Trophoblast cell (in vitro differentiated cells and primary cell): ENCODE results near the gene PDCD5.
"Not testable (repeated sequence)": the region's sequence is repeated elsewhere in the genome, so short reads cannot be mapped to it uniquely, and the experiment has no call there.

Source experiments
- DNase-seq, 2 donors: peaks; one replicate each; pipeline ENCODE4 v3.0.0-alpha.2; 2016
- H2AFZ ChIP-seq: 2 replicates; pipeline ENCODE4 v1.6.1; 2013; ENCODE audit warnings: low read length, moderate library complexity, mild to moderate bottlenecking; ENCODE audit not compliant: insufficient read depth, poor library complexity
- H2AK5ac ChIP-seq: 2 replicates; pipeline ENCODE4 v1.6.1; 2013; ENCODE audit warnings: mild to moderate bottlenecking, low read length
- H2BK120ac ChIP-seq: 2 replicates; pipeline ENCODE4 v1.6.1; 2013; ENCODE audit warnings: low read length, mild to moderate bottlenecking, moderate library complexity; ENCODE audit not compliant: insufficient read depth, poor library complexity
- H2BK12ac ChIP-seq: 2 replicates; pipeline ENCODE4 v1.6.1; 2013; ENCODE audit warnings: mild to moderate bottlenecking, low read length, moderate library complexity
- H2BK5ac ChIP-seq: 2 replicates; pipeline ENCODE4 v1.6.1; 2013; ENCODE audit warnings: low read length, low read depth, moderate library complexity, mild to moderate bottlenecking; ENCODE audit not compliant: poor library complexity
- H3K14ac ChIP-seq: 2 replicates; pipeline ENCODE4 v1.6.1; 2013; ENCODE audit warnings: mild to moderate bottlenecking, low read length
- H3K18ac ChIP-seq: 2 replicates; pipeline ENCODE4 v1.6.1; 2013; ENCODE audit warnings: mild to moderate bottlenecking, low read length
- H3K23ac ChIP-seq: 2 replicates; pipeline ENCODE4 v1.6.1; 2013; ENCODE audit warnings: low read length
- H3K27ac ChIP-seq: 2 replicates; pipeline ENCODE4 v1.5.1; 2013; ENCODE audit warnings: low read depth, mild to moderate bottlenecking, inconsistent platforms, low read length, moderate library complexity
- H3K27me3 ChIP-seq: 2 replicates; pipeline ENCODE4 v1.6.1; 2013; ENCODE audit warnings: inconsistent platforms, mild to moderate bottlenecking, low read length, moderate library complexity; ENCODE audit not compliant: insufficient read depth
- H3K36me3 ChIP-seq, 2 experiments: 1 replicate in 1 of 2; 2 replicates in 1 of 2; pipeline ENCODE4 v1.6.1; 2013; ENCODE audit warnings: low read length in 2 of 2, mild to moderate bottlenecking in 2 of 2, moderate library complexity in 1 of 2; ENCODE audit not compliant: insufficient read depth in 2 of 2, control insufficient read depth in 1 of 2
- H3K4ac ChIP-seq: 2 replicates; pipeline ENCODE4 v1.6.1; 2013; ENCODE audit warnings: low read depth, mild to moderate bottlenecking, low read length, moderate library complexity
- H3K4me1 ChIP-seq, 2 experiments: 1 replicate in 1 of 2; 2 replicates in 1 of 2; pipeline ENCODE4 v1.6.1; 2013; ENCODE audit warnings: low read length in 2 of 2, mild to moderate bottlenecking in 2 of 2, moderate library complexity in 1 of 2; ENCODE audit not compliant: insufficient read depth in 2 of 2, control insufficient read depth in 1 of 2
- H3K4me2 ChIP-seq: 2 replicates; pipeline ENCODE4 v1.6.1; 2013; ENCODE audit warnings: inconsistent platforms, mild to moderate bottlenecking, low read length, moderate library complexity
- H3K4me3 ChIP-seq: 2 replicates; pipeline ENCODE4 v1.5.1; 2013; ENCODE audit warnings: mild to moderate bottlenecking, low read depth, low read length, inconsistent platforms
- H3K79me1 ChIP-seq: one replicate; pipeline ENCODE4 v1.6.1; 2013; ENCODE audit warnings: low read length
- H3K79me2 ChIP-seq: 2 replicates; pipeline ENCODE4 v1.6.1; 2013; ENCODE audit warnings: low read length, mild to moderate bottlenecking; ENCODE audit not compliant: control insufficient read depth, insufficient read depth, poor library complexity
- H3K9ac ChIP-seq: 2 replicates; pipeline ENCODE4 v1.6.1; 2013; ENCODE audit warnings: mild to moderate bottlenecking, low read length
- H3K9me3 ChIP-seq: 2 replicates; pipeline ENCODE4 v1.6.1; 2013; ENCODE audit warnings: low read depth, mild to moderate bottlenecking, control low read depth, inconsistent platforms, low read length; ENCODE audit not compliant: insufficient read depth
- H4K12ac ChIP-seq: 2 replicates; pipeline ENCODE4 v1.6.1; 2013; ENCODE audit warnings: low read depth, mild to moderate bottlenecking, low read length, moderate library complexity
- H4K8ac ChIP-seq: 2 replicates; pipeline ENCODE4 v1.6.1; 2013; ENCODE audit warnings: low read depth, mild to moderate bottlenecking, low read length, moderate library complexity
- H4K91ac ChIP-seq: one replicate; pipeline ENCODE4 v1.6.1; 2013; ENCODE audit warnings: low read depth, mild to moderate bottlenecking, low read length, moderate library complexity
- WGBS: extraction: QIAGEN DNeasy Blood & Tissue Kit; methylation state at CpG from one replicate; pipeline ENCODE4 v1.1.7; 2013; ENCODE audit warnings: missing lambda C conversion rate; ENCODE audit not compliant: insufficient read length, insufficient coverage; ENCODE audit errors: extremely low coverage; 5-methylcytosine and 5-hydroxymethylcytosine counted together

PDCD5 gene

GRCh38 chr19:32580353-32580900 is 563 bp upstream of the PDCD5 start:
- H3K27me3 ChIP-seq: no peaks in the 10 kb centered on the region
- H3K18ac ChIP-seq: peak overlapping the region; percentile 22
- no CpG with 5 or more reads among the region's 22 CpGs for WGBS
- H3K4me2 ChIP-seq: peak overlapping the region; percentile 92
- no peak overlapping the region for H2AK5ac ChIP-seq
- no peak overlapping the region for H4K12ac ChIP-seq
- H3K27ac ChIP-seq: no peak overlapping the region
- peak overlapping the region; percentile 55 for H4K8ac ChIP-seq
- H3K23ac ChIP-seq: no peak overlapping the region
- H3K79me1 ChIP-seq: peaks cover 8% of the 10 kb centered on the region
- peak in 1 of 2 donors; percentile 44 for DNase-seq
- no peaks in the 10 kb centered on the region for H3K9me3 ChIP-seq
- peak overlapping the region; percentile 80 for H2AFZ ChIP-seq
- no peak overlapping the region for H3K14ac ChIP-seq
- peaks cover 6% of the 10 kb centered on the region for H3K79me2 ChIP-seq
- H3K36me3 ChIP-seq: peaks cover 5% of the 10 kb centered on the region in 2 experiments
- no peak overlapping the region for H4K91ac ChIP-seq
- no peak overlapping the region for H2BK12ac ChIP-seq
- peak overlapping the region; percentile 35 for H3K9ac ChIP-seq
- H3K4me3 ChIP-seq: peak overlapping the region; percentile 54
- no peak overlapping the region for H2BK5ac ChIP-seq
- no peak overlapping the region for H3K4ac ChIP-seq
- H3K4me1 ChIP-seq: no peaks in the 10 kb centered on the region
- no peak overlapping the region for H2BK120ac ChIP-seq

GRCh38 chr19:32581705-32582179 is 752 bp downstream of the PDCD5 start:
- H3K9me3 ChIP-seq: peaks cover 1% of the 10 kb centered on the region
- H3K27me3 ChIP-seq: no peaks in the 10 kb centered on the region
- H3K4me2 ChIP-seq: peak overlapping the region; percentile 92
- peak overlapping the region; percentile 90 for H3K9ac ChIP-seq
- no peaks in the 10 kb centered on the region for H3K4me1 ChIP-seq
- DNase-seq: peak; percentile 34 to 72
- peak overlapping the region; percentile 82 for H3K4me3 ChIP-seq
- peak overlapping the region; percentile 99 for H3K14ac ChIP-seq
- peak overlapping the region; percentile 92 for H4K91ac ChIP-seq
- H3K36me3 ChIP-seq: peaks cover 9 to 13% of the 10 kb centered on the region in 2 experiments
- H3K23ac ChIP-seq: no peak overlapping the region
- peak overlapping the region; percentile 80 for H2BK5ac ChIP-seq
- H2BK12ac ChIP-seq: no peak overlapping the region
- peak overlapping the region; percentile 99 for H4K8ac ChIP-seq
- peak overlapping the region; percentile 88 for H3K4ac ChIP-seq
- peaks cover 6% of the 10 kb centered on the region for H3K79me2 ChIP-seq
- H2AK5ac ChIP-seq: peak overlapping the region; percentile 96
- no CpG with 5 or more reads among the region's 27 CpGs for WGBS
- H3K79me1 ChIP-seq: peaks cover 8% of the 10 kb centered on the region
- H3K27ac ChIP-seq: no peak overlapping the region
- no peak overlapping the region for H4K12ac ChIP-seq
- peak overlapping the region; percentile 96 for H2BK120ac ChIP-seq
- H2AFZ ChIP-seq: peak overlapping the region; percentile 97
- H3K18ac ChIP-seq: peak overlapping the region; percentile 98

- not testable (repeated sequence) for H3K14ac ChIP-seq, H3K4me3 ChIP-seq
Observed at GRCh38 chr19:32587747-32588504, 6.9 kb downstream of the PDCD5 start.

DNA sequence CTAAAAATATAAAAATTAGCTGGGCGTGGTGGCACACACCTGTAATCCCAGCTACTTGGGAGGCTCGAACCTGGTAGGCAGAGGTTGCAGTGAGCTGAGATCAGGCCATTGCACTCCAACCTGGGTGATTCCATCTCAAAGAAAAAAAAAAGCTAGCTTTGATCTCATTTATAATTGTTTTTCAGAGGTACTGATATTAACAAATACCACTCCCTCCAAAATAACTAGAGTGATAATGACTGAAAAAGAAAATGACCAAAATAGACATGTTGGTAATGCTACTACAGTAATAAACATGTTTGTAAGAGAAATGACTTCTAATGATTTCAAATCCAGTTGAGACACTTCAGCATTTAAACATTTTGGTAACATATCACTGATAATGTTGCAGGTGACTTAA is 13.0 kb downstream of the PDCD5 start:
- Histone ChIP-seq H3K18ac (no peak overlapping the region), H3K23ac (no peak overlapping the region), H3K79me1 (no peaks in the 10 kb centered on the region), H3K27ac (no peak overlapping the region), H2AFZ (no peak overlapping the region), H3K9ac (no peak overlapping the region), H2BK12ac (no peak overlapping the region), H3K4me3 (no peak overlapping the region), H2BK120ac (no peak overlapping the region), H3K4ac (no peak overlapping the region), H3K14ac (no peak overlapping the region), H4K91ac (no peak overlapping the region), H4K8ac (no peak overlapping the region), H3K36me3 (peaks cover 29 to 35% of the 10 kb centered on the region in 2 experiments), H3K9me3 (no peaks in the 10 kb centered on the region), H2AK5ac (no peak overlapping the region), H3K4me1 (no peaks in the 10 kb centered on the region), H3K27me3 (no peaks in the 10 kb centered on the region), H3K79me2 (no peaks in the 10 kb centered on the region), H3K4me2 (no peak overlapping the region), H4K12ac (no peak overlapping the region), H2BK5ac (no peak overlapping the region)
- no CpG with 5 or more reads among the region's 2 CpGs for WGBS
- no peak for DNase-seq

More at GRCh38 chr19:32587747-32588504, 6.9 kb downstream of the PDCD5 start:
- not testable (repeated sequence) for H3K4ac ChIP-seq, H3K9ac ChIP-seq, H4K12ac ChIP-seq, DNase-seq, H4K8ac ChIP-seq, H3K9me3 ChIP-seq, H2AFZ ChIP-seq, H3K4me2 ChIP-seq, H3K27ac ChIP-seq, H2BK12ac ChIP-seq, H2BK120ac ChIP-seq, H3K79me2 ChIP-seq, H3K27me3 ChIP-seq, H2BK5ac ChIP-seq, H3K79me1 ChIP-seq, H4K91ac ChIP-seq, H3K23ac ChIP-seq, H3K4me1 ChIP-seq, H2AK5ac ChIP-seq, H3K18ac ChIP-seq
- H3K36me3 ChIP-seq: peaks cover 13 to 15% of the 10 kb centered on the region in 2 experiments
- WGBS: no CpG with 5 or more reads among the region's 8 CpGs
